Ovary (tissue), 3 donors: ENCODE measurements around the gene SETBP1.
"Not testable (repeated sequence)": the region's sequence is repeated elsewhere in the genome, so short reads cannot be mapped to it uniquely, and the experiment has no call there.

ENCODE experiments used
- CTCF ChIP-seq, 3 donors: fragments of 450-650 bp in 2 of 3; fragments of 200-600 bp in 1 of 3; IDR thresholded peaks; one replicate each; pipeline versions ENCODE4 v1.5.1 to v1.8.0; 2016 to 2022; ENCODE audit warnings: antibody characterized with exemption in 3 of 3, mild to moderate bottlenecking in 1 of 3
- POLR2A ChIP-seq: fragments of 450-650 bp; IDR thresholded peaks from one replicate; pipeline ENCODE4 v1.6.1; 2017; ENCODE audit warnings: antibody characterized with exemption, mild to moderate bottlenecking, moderate library complexity
- donor health status: DM: no; HTN: no; CAD: no.

- TF ChIP-seq POLR2A; CTCF (IDR thresholded peaks at IDR 0.05): not testable (repeated sequence)
Measured at GRCh38 chr18:44721748-44722147, 41.1 kb downstream of the SETBP1 start.
